ENCODE measurements around the gene DGKI.

Gene DGKI

GRCh38 chr7:137656850-137657232 lies 189.9 kb downstream of the DGKI start:
- H3K4me3 ChIP-seq (replicated peaks in 1 of 2; ENCODE audit: low read depth in 2 of 2, low read length in 2 of 2): no peak overlapping the region
- no peak for TF ChIP-seq CTCF (IDR thresholded peaks at IDR 0.05; ENCODE audit: low read depth, low read length)
- DNase-seq (ENCODE audit: low read depth in 2 of 2): peak in 1 of 2 donors; percentile 43

- DNase-seq (ENCODE audit: low read depth in 2 of 2): peak; percentile 87 to 93
- no peak overlapping the region for H3K4me3 ChIP-seq (replicated peaks in 1 of 2; ENCODE audit: low read depth in 2 of 2, low read length in 2 of 2)
- peak; percentile 74 for TF ChIP-seq CTCF (IDR thresholded peaks at IDR 0.05; ENCODE audit: low read depth, low read length)
Measured at GRCh38 chr7:137656227-137656849, 190.4 kb downstream of the DGKI start.

GRCh38 chr7:137655804-137656203 lies 191.0 kb downstream of the DGKI start:
- no peak for TF ChIP-seq CTCF (IDR thresholded peaks at IDR 0.05; ENCODE audit: low read depth, low read length)
- H3K4me3 ChIP-seq (replicated peaks in 1 of 2; ENCODE audit: low read depth in 2 of 2, low read length in 2 of 2): no peak overlapping the region
- no peak for DNase-seq (ENCODE audit: low read depth in 2 of 2)

- DNase-seq (ENCODE audit: low read depth in 2 of 2): peak; percentile 24 to 61
- no peak for TF ChIP-seq CTCF (IDR thresholded peaks at IDR 0.05; ENCODE audit: low read depth, low read length)
- no peak overlapping the region for H3K4me3 ChIP-seq (replicated peaks in 1 of 2; ENCODE audit: low read depth in 2 of 2, low read length in 2 of 2)
Measured at GRCh38 chr7:137652721-137653120, 194.1 kb downstream of the DGKI start.

- DNase-seq (ENCODE audit: low read depth in 2 of 2): no peak
- no peak overlapping the region for H3K4me3 ChIP-seq (replicated peaks in 1 of 2; ENCODE audit: low read depth in 2 of 2, low read length in 2 of 2)
- TF ChIP-seq CTCF (IDR thresholded peaks at IDR 0.05; ENCODE audit: low read depth, low read length): no peak
Measured at GRCh38 chr7:137647905-137648565, 198.7 kb downstream of the DGKI start.

GRCh38 chr7:137642472-137642871 lies 204.3 kb downstream of the DGKI start:
- DNase-seq (ENCODE audit: low read depth in 2 of 2): no peak
- no peak overlapping the region for H3K4me3 ChIP-seq (replicated peaks in 1 of 2; ENCODE audit: low read depth in 2 of 2, low read length in 2 of 2)
- TF ChIP-seq CTCF (IDR thresholded peaks at IDR 0.05; ENCODE audit: low read depth, low read length): no peak

All from cardiac fibroblast (primary cell).